Stomach (tissue), 9 donors: ENCODE data around the gene ZNF684. TPM values are rescaled to one million over a fixed set of nuclear protein-coding genes. Genes with fewer than 3 reads are reported as not detected.
"Not testable (repeated sequence)": the region's sequence is repeated elsewhere in the genome, so short reads cannot be mapped to it uniquely, and the experiment has no call there.

Experiments
- DNase-seq, 2 donors: peaks; one replicate each; pipeline versions ENCODE4 v3.0.0 to v3.0.0-alpha.2; 2013 to 2019
- H3K27ac ChIP-seq, 5 donors: fragments of 200-600 bp in 4 of 5; sonication (generic) in 4 of 5; one replicate each; pipeline ENCODE4 v1.5.1; 2013 to 2019; ENCODE audit warnings: mild to moderate bottlenecking in 1 of 5, moderate library complexity in 1 of 5
- H3K27me3 ChIP-seq, 3 donors: fragments of 200-600 bp; sonication (generic); one replicate each; pipeline ENCODE4 v1.5.1; 2017 to 2019; ENCODE audit warnings: mixed run types in 1 of 3
- H3K36me3 ChIP-seq, 4 donors: fragments of 200-600 bp; sonication (generic); 1 replicate in 3 of 4; 2 replicates in 1 of 4; pipeline ENCODE4 v1.5.1; 2016 to 2019
- H3K4me1 ChIP-seq, 4 donors: fragments of 200-600 bp; sonication (generic); one replicate each; pipeline ENCODE4 v1.5.1; 2016 to 2019
- H3K4me3 ChIP-seq, 4 donors: fragments of 200-600 bp; sonication (generic) in 3 of 4; one replicate each; pipeline ENCODE4 v1.5.1; 2016 to 2019; ENCODE audit warnings: mild to moderate bottlenecking in 1 of 4
- H3K9me3 ChIP-seq, 4 donors: fragments of 200-600 bp; sonication (generic); one replicate each; pipeline ENCODE4 v1.5.1; 2016 to 2019
- EP300 ChIP-seq: sonication (generic); formaldehyde crosslinking; IDR thresholded peaks from one replicate; pipeline ENCODE4 v1.6.1; 2017; ENCODE audit warnings: antibody characterized with exemption
- POLR2A ChIP-seq, 4 donors: fragments of 450-650 bp; IDR thresholded peaks; one replicate each; pipeline ENCODE4 v1.6.1; 2016; ENCODE audit warnings: antibody characterized with exemption in 4 of 4, control low read depth in 2 of 4, mild to moderate bottlenecking in 1 of 4, moderate library complexity in 1 of 4
- POLR2AphosphoS5 ChIP-seq, 3 donors: sonication (generic); formaldehyde crosslinking; IDR thresholded peaks; one replicate each; pipeline ENCODE4 v1.6.1; 2016; ENCODE audit warnings: antibody characterized with exemption in 3 of 3
- WGBS, 5 donors: extraction: QIAGEN DNeasy Blood & Tissue Kit in 3 of 5; methylation state at CpG; one replicate each; pipeline versions ENCODE4 v1.1.5 to v1.1.7; 2013 to 2018; 5-methylcytosine and 5-hydroxymethylcytosine counted together
- intact Hi-C: fragments of 100-400 bp; cut with DNase I; formaldehyde crosslinking; loops from one replicate; pipeline ENCODE4 v1.15.1; 2023; ENCODE audit warnings: low total_unique reads
- polyA plus RNA-seq, 3 donors: library from polyadenylated mRNA; stranded (reverse); fragments of 200-250 nt; gene quantifications; one replicate each; pipeline ENCODE4 v1.2.3, GENCODE V29; 2013
- total RNA-seq, 5 donors: library from RNA; depleted of rRNA; stranded (reverse); fragments of >200 nt; gene quantifications; one replicate each; pipeline versions ENCODE4 v1.1.0 to v1.2.3, GENCODE V29; 2014 to 2016
- TF ChIP-seq, protein P1 (sequence below), 7 experiments: fragments of 450-650 bp in 4 of 7; fragments of 200-600 bp in 3 of 7; sonication (generic) in 3 of 7; IDR thresholded peaks; one replicate each; pipeline ENCODE4 v1.5.1; 2016 to 2019; ENCODE audit warnings: antibody characterized with exemption in 7 of 7, control low read depth in 2 of 7, mild to moderate bottlenecking in 1 of 7
- donor health status: healthy with polysubstance abuse.
- donor health status: Bipolar disorder and iron deficiency.
- donor health status: healthy.

The ZNF684 gene
- total and polyA plus RNA-seq, 8 donors: 2.2 to 15.6 (median 3.9) TPM; not detected in 1

DNA sequence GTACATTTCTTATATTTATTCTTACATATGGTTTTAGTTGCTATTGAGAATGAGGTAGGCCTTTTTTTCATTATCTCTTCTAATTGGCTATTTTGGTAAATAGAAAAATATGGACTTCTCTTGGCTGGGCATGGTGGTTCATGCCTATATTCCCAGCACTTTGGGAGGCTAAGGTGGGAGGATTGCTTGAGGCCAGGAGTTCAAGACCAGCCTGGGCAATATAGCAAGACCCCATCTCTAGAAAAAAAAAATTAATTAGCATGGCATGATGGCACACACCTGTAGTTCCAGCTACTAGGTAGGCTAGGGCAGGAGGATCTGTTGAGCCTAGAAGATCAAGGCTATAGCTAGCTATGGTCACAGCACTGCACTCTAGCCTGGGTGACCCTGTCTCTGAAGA is 3.2 kb downstream of the ZNF684 start:
- Histone ChIP-seq H3K9me3 (no peaks in the 10 kb centered on the region), H3K4me1 (peaks cover 6 to 23% (median 14%) of the 10 kb centered on the region in 4 donors), H3K36me3 (peaks cover 0 to 14% (median 5%) of the 10 kb centered on the region in 4 donors), H3K27me3 (no peaks in the 10 kb centered on the region), H3K4me3 (no peak overlapping the region), H3K27ac (no peak overlapping the region)
- intact Hi-C loops: no loop called here
- TF ChIP-seq POLR2AphosphoS5 (IDR thresholded peaks at IDR 0.05): no peak
- DNase-seq: no peak

DNA sequence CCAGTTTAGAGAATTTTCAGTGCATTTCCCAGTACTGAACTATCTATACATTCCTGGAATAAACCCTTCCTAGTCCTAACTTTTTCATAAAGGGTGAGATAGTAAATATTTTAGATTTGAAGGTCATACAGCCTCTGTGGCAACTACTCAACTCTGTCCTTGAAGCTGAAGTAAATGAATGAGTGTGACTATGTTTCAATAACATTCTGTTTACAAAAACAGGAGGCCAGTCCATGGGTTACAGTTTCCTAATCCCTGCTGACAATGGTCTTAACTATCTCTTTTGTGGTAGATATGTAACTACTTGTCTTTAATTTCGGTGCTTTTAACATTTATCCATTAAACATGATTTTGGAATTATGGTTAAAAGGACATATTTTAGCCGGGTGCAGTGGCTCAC is 4.3 kb downstream of the ZNF684 start:
- DNase-seq: no peak
- Histone ChIP-seq H3K9me3 (no peaks in the 10 kb centered on the region), H3K4me1 (peaks cover 6 to 21% (median 13%) of the 10 kb centered on the region in 4 donors), H3K27ac (no peak overlapping the region), H3K4me3 (no peak overlapping the region), H3K27me3 (no peaks in the 10 kb centered on the region), H3K36me3 (peaks cover 0 to 20% (median 10%) of the 10 kb centered on the region in 4 donors)
- 92 to 96% (median 94%) methylated on average over 2 of the region's 2 CpGs for WGBS, 5 donors
- intact Hi-C loops: no loop called here
- TF ChIP-seq POLR2AphosphoS5 (IDR thresholded peaks at IDR 0.05) (no peak), POLR2A (IDR thresholded peaks at IDR 0.05) (no peak), EP300 (no peak)
- TF ChIP-seq, protein P1, sequence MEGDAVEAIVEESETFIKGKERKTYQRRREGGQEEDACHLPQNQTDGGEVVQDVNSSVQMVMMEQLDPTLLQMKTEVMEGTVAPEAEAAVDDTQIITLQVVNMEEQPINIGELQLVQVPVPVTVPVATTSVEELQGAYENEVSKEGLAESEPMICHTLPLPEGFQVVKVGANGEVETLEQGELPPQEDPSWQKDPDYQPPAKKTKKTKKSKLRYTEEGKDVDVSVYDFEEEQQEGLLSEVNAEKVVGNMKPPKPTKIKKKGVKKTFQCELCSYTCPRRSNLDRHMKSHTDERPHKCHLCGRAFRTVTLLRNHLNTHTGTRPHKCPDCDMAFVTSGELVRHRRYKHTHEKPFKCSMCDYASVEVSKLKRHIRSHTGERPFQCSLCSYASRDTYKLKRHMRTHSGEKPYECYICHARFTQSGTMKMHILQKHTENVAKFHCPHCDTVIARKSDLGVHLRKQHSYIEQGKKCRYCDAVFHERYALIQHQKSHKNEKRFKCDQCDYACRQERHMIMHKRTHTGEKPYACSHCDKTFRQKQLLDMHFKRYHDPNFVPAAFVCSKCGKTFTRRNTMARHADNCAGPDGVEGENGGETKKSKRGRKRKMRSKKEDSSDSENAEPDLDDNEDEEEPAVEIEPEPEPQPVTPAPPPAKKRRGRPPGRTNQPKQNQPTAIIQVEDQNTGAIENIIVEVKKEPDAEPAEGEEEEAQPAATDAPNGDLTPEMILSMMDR (IDR thresholded peaks at IDR 0.05): no peak

DNA sequence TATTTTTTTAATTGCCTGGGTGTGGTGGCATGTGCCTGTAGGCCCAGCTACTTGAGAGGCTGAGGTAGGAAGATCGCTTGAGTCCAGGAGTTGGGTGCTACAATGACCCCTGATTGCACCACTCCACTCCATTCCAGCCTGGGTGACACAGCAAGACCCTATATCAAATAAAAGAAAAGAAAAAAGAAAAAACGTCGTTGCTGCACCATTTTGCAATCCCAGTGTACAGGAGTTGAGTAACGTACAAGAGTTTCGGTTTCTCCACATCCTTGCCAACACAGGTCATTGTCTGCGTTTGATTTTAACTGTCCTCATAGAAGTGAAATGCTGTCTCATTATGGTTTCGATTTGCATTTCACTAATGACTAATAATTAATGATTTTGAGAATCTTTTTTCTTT is 7.9 kb downstream of the ZNF684 start:
- intact Hi-C loops: no loop called here
- WGBS, 5 donors: 83 to 92% (median 85%) methylated on average over 7 of the region's 7 CpGs
- TF ChIP-seq POLR2AphosphoS5 (IDR thresholded peaks at IDR 0.05) (no peak), EP300 (no peak), POLR2A (IDR thresholded peaks at IDR 0.05) (no peak)
- TF ChIP-seq, protein P1 (IDR thresholded peaks at IDR 0.05): no peak
- Histone ChIP-seq H3K4me3 (no peak overlapping the region), H3K27me3 (no peaks in the 10 kb centered on the region), H3K27ac (no peak overlapping the region), H3K36me3 (peaks cover 4 to 55% (median 45%) of the 10 kb centered on the region in 4 donors), H3K9me3 (peaks cover 0 to 1% (median under 1%) of the 10 kb centered on the region in 4 donors), H3K4me1 (no peaks in the 10 kb centered on the region)
- DNase-seq: no peak

DNA sequence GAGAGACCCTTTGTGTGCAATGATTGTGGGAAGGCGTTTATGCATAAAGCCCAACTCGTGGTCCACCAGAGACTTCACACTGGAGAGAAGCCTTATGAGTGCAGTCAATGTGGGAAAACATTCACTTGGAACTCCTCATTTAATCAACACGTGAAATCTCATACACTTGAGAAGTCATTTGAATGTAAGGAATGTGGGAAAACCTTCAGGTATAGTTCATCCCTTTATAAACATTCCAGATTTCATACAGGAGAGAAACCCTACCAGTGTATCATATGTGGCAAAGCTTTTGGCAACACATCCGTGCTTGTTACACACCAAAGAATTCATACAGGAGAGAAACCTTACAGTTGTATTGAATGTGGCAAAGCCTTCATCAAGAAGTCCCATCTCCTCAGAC is 15.5 kb downstream of the ZNF684 start:
- Histone ChIP-seq H3K4me3 (no peak overlapping the region), H3K27me3 (no peaks in the 10 kb centered on the region), H3K36me3 (peaks cover 9 to 65% (median 54%) of the 10 kb centered on the region in 4 donors), H3K27ac (no peak overlapping the region), H3K9me3 (peaks cover 2 to 37% (median 25%) of the 10 kb centered on the region in 4 donors), H3K4me1 (no peaks in the 10 kb centered on the region)
- intact Hi-C loops: no loop called here
- no peak for DNase-seq
- TF ChIP-seq EP300 (no peak), POLR2AphosphoS5 (IDR thresholded peaks at IDR 0.05) (no peak), POLR2A (IDR thresholded peaks at IDR 0.05) (no peak)
- TF ChIP-seq, protein P1 (IDR thresholded peaks at IDR 0.05): no peak
- WGBS, 5 donors: 96 to 99% (median 98%) methylated on average over 4 of the region's 4 CpGs

DNA sequence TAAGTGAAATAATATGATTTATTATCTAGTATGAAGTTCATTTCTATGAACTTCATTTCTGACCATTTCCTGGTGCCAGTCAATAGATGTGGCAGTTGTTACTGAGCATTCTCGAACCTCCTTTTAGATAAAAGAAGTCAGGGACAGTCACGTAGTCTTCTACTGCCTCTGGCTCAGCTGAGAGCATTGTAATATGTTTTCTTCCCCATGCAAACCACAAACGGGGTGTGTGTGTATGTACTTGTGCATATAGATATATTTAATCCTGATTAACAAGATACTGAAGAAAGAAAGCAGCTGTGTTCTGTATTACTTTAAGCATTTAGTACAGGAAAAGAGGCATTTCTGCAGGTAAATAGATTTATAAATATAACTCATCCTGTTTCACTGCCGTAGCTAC is 21.6 kb downstream of the ZNF684 start:
- Histone ChIP-seq H3K4me3 (no peak overlapping the region), H3K36me3 (peaks cover 0 to 5% (median 0%) of the 10 kb centered on the region in 4 donors), H3K27me3 (no peaks in the 10 kb centered on the region), H3K4me1 (no peaks in the 10 kb centered on the region), H3K27ac (no peak overlapping the region), H3K9me3 (peaks cover 0 to 12% (median 3%) of the 10 kb centered on the region in 4 donors)
- no peak for TF ChIP-seq POLR2AphosphoS5 (IDR thresholded peaks at IDR 0.05)
- no peak for TF ChIP-seq EP300
- TF ChIP-seq, protein P1 (IDR thresholded peaks at IDR 0.05): no peak
- no peak for TF ChIP-seq POLR2A (IDR thresholded peaks at IDR 0.05)
- 23 to 47% (median 32%) methylated on average over 4 of the region's 4 CpGs for WGBS, 5 donors
- no peak for DNase-seq
- intact Hi-C loops: no loop called here

DNA sequence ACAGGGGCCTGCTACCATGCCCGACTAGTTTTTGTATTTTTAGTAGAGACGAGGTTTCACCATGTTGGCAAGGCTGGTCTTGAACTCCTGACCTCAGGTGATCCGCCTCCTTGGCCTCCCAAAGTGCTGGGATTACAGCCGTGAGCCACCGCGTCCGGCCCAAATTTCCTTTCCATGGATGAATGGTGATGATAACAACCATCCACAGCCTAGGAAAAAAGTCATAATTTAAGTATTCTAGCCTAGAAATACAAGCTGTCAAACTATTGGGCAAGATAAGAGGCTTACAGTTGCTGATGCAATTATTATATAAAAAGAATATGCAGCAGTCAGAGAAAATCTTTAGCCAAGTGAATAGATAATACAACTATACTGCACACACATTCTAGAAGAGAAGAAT is 23.4 kb downstream of the ZNF684 start:
- H3K4me3 ChIP-seq, intact Hi-C loops, H3K27me3 ChIP-seq, H3K36me3 ChIP-seq, H3K4me1 ChIP-seq, H3K27ac ChIP-seq, DNase-seq: not testable (repeated sequence)
- 84 to 92% (median 88%) methylated on average over 7 of the region's 7 CpGs for WGBS, 5 donors
- peaks cover 0 to 11% (median 0%) of the 10 kb centered on the region in 4 donors for H3K9me3 ChIP-seq
